ENCODE measurements around the gene SECTM1.

Gene SECTM1

DNA sequence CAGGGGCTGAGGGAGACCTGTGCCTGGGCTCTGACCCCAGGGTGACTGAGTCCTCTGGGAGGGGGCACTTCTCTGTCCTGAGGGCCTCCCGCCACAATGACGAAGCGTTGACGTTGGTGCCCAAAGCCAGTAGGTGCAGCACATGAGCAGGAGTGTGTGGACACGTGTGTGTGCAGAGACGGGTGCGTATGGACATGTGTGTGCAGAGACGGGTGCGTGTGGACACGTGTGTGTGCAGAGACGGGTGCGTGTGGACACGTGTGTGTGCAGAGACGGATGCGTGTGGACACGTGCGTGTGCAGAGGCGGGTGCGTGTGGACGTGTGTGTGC is 15.4 kb downstream of the SECTM1 start:
- in situ Hi-C loops (cut with HindIII; ENCODE audit: low sequenced_read_pairs): no loop called here

DNA sequence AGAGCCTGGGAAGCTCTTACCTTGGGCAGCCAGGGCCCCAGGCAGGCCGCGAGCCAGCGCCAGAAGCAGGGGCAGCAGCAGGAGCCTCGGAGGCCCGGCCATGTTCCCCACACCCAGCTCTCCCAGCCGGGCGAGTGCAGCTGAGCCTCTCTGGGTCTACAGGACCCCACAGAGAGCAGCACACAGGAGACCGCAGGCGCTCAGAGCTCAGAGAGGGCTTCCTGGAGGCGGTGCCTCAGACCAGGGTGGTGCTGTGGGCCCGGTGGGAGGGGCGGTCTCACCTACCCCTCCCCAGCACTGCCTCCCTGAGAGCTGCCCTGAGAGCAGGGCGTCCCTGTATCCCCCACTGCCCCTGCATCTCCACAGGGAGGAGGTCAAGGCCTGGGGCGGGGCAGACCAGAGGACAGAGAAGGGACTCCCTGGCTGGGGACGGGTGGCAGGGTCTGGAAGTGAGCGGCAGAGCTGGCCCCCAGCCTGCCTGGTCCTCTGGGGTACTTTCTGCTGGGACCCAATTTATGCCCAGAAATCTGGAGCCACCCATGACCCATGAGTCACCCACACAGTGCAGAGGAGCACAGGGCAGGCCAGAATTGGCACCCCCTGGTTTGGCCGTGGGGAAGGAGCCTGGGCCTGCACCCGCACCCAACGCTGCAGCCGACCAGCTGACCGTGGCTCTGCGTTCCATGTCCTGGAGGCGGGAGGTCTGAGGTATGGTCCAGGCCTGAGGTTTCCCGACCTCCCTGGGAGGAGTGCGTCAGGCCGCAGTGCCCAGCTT is 16.0 kb downstream of the SECTM1 start, which contains the start of gene CD7:
Gene CD7 (minus strand): TSS at position 215 of the 775 bp plus-strand sequence. CDS start 113 bp downstream, at position 102.
- in situ Hi-C loops (cut with HindIII; ENCODE audit: low sequenced_read_pairs): no loop called here

DNA sequence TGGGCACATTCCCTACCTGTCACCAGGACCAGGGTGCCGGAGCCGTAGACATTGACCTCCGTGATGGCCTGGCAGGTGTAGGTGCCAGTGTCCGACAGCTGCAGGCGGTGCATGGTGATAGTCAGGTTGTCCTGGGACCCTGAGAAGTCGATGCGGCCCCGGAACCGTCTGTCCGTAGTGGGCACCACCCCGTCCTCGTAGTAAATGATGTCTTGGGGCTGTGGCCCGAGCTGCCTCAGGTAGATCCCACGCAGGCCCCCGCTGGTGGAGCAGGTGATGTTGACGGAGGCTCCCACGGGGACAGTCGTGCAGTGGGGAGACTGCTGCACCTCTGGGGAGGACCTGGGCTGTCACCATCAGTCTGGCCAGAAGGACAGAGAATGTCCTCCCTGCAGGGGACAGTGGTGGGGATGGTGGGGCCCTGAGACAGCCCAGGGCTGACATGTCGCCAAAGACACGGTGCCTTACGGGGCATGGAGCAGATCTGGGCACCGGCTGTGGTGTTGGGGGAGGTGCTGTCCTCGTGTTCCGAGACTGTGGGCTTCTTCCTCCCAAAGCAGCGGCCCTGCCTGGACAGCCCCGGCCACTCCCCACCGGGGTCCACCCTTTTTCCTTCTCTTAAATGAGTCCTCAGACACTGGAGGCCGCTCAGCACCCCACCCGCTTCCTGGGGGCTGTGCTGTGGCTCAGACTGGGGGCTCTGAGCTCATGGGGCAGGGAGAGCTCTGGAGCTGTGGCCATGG is 16.7 kb downstream of the SECTM1 start:
- in situ Hi-C loops (cut with HindIII; ENCODE audit: low sequenced_read_pairs): no loop called here

DNA sequence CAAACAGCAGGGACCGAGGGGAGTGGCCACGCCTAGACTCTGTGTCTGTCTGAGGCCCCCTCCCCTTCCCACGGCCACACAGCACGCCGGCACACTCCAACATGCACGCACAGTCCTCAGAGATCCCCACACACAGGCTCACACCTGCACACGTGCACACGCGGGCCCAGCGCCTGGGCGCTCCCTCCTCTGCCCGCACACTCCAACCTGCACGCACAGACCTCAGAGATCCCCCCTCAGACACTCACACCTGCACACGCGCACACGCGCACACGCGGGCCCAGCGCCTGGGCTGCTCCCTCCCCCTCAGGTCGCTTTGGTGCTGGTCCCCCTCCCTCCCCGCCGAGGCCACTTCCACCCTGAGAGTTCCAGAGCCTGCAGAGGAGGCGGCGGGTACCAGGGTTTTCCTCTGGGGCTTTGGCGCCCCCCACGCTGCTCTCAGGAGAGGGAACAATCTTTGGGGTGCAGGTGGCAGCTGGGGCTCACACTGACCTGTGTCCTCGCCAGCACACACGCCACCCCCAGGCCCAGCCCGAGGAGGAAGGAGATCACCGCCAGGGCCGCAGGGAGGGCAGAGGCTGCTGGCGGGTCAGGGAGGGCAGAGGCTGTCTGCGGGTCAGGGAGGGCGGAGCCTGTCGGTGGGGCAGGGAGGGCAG is 17.7 kb downstream of the SECTM1 start:
- in situ Hi-C loops (cut with HindIII; ENCODE audit: low sequenced_read_pairs): no loop called here

DNA sequence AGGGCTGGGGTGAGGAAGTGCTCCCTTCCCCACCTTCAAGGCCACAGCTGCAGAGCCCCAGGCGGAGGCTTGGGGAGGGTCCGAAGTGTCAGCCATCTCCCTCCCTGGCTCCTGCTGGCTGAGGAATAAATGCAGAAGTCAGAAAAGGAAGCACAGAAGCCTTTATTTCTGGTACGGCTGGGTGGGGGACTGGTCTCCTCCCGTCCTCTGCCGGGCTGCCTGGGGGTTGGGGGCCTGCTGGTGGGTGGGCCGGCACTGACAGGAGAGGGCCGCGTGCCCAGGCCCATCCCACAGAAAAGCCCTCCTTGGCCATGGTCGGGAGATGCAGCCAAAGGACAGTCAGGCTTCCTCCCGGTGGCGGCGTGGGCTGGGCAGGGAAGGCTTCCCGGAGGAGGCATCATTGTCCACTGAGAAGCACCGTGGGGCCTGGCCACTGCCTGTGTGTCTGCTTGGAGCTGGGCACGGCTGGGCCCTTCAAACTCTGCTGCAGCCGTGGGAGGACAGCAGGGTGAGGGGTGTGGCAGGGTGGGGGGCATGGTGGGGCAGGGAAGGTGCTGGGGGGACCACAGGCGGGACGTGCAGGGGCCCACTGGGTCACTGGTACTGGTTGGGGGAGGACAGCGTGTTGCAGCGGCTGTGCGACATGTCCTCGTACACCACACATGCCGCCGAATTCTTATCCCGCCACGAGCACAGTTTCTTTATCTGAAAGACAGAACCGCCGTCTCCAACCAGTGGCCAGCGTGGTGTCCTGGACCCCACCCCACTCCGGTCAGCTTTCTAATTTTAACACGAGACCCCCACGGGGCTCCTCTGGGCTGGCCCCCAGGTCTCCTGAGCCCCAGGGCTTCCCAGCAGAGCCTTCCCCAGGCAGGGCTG is 18.6 kb downstream of the SECTM1 start:
- in situ Hi-C loops (cut with HindIII; ENCODE audit: low sequenced_read_pairs): no loop called here

DNA sequence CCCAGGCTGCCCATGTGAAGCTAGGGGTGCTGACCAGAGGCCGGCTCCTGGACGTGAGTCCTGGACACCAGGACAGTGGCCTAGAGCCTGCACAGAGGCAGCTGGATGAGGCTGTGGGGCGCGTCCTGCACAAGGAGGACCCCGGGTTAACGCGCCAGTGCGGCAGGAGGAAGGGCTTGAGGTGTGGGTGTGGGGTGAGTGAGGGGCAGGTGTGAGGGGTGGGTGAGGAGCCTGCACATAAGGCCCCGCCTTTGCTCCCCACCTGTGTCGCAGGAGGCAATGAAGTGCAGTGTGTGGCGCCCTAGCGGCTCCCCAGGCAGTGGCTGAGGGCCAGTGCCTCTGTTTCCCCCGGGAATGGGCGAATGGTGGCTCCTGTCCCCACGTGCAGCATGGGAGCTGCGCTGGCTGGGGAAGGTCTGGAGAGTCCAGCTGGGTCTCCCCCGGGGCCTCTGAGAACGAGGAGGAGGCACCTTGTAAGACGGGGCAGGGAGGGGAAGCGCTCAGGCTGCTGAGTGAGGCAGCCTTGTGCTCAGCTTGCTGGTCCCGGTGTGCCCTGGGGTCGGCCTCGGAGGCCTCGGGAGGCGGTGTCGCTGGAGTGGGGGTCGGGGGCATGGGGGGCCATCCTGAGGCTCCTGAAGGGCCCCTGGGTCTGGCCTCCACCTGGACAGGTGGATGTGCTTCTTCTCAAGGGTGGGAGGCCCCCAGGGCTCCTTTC is 19.4 kb downstream of the SECTM1 start:
- in situ Hi-C loops (cut with HindIII; ENCODE audit: low sequenced_read_pairs): no loop called here

DNA sequence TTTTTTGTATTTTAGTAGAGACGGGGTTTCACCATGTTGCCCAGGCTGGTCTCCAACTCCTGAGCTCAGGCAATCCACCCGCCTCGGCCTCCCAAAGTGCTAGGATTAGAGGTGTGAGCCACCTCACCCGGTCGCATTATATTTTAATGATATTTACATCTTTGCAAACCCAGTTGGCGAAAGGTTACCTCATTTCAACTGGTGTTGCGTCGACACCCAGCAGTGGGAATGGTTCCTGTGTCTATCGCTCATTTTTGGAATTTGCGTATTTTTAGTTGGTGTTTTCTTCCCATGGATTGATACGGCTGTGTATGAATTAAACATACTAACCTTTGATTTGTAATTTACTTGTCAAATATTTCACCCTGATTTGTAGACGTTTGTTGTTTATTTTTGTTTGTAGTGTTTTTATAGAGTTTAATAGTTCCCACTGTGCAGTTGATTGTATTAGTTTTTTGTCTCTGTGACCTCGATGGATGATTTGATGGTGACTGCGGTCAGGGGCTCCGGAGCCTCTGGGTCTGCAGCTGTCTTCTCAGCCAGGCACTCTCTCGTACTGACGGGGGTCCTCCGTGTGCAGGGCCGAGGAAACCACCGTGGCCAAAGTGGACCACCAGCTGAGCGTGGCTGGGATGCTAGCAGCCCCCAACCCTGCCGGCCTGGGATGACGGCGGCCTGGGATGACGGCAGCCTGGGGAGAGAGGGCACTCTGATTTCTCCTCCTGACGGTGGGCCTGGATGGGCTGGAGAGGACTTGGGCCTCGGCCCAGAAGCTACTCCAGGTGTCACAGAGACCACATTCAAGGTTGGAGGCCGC is 20.2 kb downstream of the SECTM1 start:
- in situ Hi-C loops (cut with HindIII; ENCODE audit: low sequenced_read_pairs): no loop called here

DNA sequence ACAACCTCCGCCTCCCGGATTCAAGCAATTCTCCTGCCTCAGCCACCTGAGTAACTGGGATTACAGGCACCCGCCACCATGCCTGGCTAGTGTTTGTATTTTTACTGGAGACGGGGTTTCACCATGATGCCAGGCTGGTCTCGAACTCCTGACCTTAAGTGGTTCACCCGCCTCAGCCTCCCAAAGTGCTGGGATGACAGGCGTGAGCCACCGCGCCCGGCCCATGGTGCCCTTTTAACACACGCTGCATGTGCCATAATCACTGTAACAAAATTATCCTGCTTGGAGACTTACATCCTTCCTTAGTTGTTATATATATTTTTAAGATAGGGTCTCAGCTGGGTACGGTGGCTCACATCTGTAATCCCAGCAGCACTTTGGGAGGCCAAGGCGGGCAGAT is 21.6 kb downstream of the SECTM1 start:
- in situ Hi-C loops (cut with HindIII; ENCODE audit: low sequenced_read_pairs): no loop called here

DNA sequence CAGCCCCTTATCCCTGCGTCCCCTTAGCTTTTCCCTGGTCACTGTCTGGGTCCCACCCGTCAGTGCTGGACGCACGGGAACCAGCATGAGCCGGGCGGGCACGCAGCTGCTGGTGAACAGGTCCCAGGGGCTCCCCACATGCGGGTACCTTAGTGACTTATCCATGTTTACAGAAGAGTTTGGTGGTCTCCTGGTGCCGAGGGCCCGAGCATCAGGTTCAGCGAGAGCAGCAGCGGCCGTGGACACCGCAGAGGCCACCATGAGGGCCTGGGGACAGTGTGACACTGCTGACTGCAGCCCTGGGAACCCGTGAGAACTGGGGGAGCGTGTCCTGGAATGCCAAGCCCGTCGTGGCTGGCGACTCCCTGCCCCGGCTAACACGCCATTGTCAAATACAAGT is 22.7 kb downstream of the SECTM1 start:
- in situ Hi-C loops (cut with HindIII; ENCODE audit: low sequenced_read_pairs): no loop called here

DNA sequence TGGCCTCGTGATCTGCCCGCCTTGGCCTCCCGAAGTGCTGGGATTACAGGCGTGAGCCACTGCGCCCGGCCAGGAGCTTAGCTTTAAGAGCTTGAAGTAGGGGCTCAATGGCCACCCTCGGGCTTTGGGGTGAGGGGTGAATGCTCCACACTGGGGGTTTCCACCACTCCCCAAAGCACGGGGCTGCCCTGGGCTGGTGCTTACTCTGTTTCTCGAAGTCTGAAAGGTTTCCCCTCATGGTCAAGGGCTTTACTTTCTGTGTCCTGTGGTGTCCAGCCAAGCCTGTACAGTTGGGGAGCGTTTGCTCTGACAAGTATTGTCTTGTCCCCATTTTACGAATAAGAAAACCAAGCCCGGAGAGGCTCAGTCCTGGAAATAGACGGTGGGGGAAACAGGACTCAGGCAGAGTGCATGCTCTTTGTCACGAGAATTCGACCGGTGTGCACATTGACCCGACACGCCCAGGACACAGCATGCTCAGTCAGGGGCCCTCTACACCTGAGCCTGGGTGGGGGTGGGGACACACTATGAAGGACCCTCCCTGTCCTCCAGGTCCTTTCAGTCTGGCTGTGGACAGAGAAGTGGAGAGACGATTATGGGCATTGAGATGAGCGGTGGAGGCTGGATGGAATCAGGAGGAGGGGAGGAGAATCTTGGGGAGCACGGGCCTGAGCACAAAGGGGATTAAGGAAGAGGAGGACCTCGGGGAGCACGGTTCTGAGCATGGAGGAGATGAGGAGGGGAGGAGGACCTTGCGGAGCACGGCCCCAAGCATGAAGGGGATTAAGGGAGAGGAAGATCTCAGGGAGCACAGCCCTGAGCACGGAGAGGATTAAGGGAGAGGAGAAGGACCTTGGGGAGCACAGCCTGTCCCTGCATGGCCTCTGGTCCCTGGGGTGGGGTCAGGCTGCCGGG is 23.7 kb downstream of the SECTM1 start:
- in situ Hi-C loops (cut with HindIII; ENCODE audit: low sequenced_read_pairs): no loop called here

DNA sequence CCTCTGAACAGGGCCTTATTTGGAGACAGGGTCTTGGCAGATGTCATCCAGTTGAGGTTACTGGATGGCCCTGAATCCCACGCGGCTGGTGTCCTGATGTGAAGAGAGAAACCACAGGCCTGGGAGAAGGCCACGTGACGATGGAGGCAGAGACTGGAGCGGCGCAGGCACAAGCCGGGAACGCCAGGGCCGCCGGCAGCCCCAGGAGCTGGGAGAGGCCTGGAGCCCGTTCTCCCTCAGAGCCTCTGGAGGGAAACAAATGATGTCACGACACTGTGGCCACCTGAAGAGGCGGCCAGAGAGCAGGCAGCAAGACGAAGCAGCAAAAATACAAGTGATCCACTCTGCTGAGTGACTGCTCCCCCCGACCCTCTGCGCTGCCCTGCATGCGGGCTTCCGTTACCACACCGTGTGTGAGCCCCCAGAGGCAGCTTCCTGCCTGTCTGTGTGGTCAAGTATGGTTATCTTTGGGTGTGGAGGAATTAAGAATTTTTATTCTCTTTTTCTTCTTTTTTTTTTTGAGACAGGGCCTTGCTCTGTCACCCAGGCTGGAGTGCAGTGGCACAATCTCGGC is 27.8 kb downstream of the SECTM1 start:
- in situ Hi-C loops (cut with HindIII; ENCODE audit: low sequenced_read_pairs): no loop called here

DNA sequence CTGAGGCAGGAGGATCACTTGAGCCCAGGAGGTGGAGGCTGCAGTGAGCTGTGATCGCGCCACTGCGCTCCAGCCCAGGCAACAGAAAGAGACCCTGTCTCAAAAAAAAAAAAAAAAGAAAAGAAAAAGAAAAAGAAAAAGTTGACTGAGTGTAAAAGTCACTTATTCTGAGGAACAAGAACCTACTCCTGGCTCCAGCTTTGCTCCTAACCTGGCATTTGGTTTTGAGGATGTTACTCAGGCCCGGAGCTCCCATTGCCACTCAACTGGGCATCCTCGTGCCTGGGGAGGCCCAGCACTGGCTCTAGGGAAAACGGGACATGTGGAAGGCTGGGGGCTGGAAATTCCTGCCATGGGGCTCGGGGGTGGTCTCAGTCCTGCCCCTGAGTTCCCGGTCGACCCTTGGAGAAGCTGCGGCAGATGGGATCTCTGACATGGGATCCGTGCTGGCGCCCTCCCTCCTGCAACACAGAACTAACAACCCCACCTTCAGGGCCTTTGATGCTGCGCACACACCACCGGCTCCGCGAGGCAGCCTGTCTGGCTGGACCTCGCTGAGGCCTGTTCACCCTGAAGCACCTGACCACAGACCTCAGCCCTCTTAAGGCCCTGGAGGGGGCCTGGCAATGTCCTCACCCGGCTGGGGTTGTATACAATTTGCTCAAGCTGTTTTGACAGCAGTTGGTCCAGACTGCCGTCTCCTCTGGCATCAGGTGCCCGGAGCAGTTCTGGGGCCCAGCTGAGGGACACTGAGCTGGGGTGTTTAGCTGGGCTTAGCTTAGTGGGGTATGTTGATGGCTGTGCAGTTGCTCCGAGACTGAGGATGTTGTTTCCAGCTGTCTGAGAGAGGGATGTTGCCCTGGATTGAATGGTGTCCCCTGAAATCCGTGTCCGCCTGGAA is 28.5 kb downstream of the SECTM1 start:
- in situ Hi-C loops (cut with HindIII; ENCODE audit: low sequenced_read_pairs): no loop called here

DNA sequence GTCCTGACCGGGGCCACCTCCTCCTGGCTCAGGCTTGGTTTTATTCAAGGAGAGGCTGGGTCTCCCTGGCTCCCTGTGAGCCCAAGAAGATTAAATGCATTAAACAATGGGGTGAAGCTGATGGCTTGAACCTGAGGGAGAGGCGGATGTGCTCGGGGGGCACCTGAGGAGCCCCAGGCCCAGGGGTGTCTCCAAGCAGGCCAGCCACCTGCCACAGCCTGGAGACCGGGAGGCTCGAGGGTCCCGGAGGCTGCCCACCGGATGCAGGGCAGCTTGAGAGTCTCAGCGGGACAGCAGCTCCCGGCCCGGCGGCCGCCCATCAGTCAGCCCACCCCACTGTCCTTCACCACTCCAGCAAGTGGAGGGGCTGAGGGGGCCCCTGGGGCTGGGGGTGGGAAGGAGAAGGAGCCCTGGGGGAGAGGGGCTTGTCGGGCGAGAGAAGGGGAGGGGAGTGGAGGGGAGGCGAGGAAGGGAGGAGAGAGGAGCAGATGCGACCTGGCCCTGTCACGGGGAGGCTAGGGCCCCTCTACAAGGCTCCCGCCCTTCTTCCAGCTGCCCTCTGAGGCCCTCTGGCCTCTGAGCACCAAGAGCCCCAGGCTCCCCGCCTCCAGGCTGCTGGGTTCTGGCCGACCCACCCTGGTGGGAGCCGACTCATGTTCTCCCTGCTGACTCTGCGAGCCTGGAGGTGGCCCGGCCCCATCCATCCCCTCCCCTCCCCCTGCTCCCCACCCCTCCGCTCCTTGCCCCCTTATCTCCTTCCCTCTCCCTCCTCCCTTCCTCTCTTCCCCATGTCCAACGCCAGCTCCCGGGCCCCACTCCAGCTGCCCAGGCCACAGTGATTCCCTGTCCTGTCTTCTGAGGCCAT is 29.4 kb downstream of the SECTM1 start:
- in situ Hi-C loops (cut with HindIII; ENCODE audit: low sequenced_read_pairs): no loop called here

DNA sequence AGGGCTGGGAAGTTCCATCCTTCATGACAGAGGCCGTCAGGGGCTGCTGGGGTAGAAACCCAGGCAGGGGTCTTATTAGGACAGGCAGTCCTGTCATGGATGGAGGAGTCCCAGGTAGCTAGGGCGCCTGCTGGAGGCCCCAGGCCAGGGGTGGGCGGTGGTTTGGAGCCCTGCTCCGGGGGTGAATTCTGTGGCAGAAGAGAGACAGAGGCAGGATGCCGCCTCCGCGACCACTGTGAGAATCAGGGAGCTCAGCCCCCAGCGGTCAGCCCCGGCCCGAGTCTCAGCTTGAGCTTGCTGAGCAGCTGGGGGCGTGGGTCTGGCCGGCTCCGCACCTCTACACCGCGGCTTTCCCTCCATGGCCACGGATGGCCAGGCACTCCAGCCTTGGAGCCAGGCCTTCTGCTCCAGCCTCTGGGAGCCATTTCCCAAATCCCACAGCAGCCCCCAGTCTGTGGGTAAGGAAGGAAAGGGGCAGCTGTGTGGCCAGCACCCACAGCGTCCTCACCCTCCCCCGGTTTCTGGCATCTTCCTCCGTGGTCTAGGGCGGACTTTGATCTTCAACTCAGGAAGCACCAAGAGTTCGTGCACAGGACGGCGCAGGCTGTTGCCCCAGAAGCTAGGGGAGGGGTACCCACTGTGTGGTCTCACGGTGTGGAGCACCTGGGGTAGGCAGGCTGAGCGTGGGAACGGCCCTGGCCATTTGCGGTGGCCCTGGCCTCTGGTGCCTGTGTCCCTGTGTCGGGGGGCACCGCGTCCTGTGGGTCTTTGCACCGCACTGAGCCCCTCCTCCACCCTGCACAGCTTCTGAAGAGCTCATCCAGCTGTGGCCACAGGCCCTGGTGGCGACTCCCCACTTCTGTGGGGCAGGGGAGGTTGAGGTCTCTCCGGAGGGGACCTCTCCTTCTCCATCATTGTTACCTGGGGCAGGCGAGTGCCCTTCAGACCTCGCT is 30.3 kb downstream of the SECTM1 start:
- in situ Hi-C loops (cut with HindIII; ENCODE audit: low sequenced_read_pairs): no loop called here

DNA sequence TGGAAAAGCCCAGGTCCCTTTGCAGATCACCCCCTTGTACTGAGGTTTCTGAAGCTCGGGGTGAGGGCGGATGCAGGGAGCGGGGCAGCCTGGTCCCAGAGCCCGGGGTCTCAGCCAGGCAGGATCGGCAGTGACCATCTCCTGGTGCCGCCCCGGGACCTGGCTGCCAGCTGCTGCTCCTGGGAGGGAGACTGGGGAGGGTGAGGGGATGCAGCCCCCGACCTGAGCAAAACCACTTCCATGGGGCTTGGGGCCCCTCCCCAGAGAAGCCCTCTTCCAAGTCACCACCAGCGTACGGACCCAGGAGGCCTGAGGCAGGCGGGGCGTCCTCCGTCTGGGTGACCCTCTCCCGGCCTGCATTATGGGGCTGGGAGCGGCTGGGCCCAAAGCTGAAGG is 31.0 kb downstream of the SECTM1 start:
- in situ Hi-C loops (cut with HindIII; ENCODE audit: low sequenced_read_pairs): no loop called here

All from DLD1 (cell line).